HG03095 (cell line): Measurements from ENCODE around the gene FHAD1.
A peak's percentile ranks its signal among the peaks of the same experiment; 100 is the strongest.

Experiments used
- ATAC-seq: cut with Tn5 transposase; IDR thresholded peaks from one replicate; pipeline ENCODE4 v1.9.1; 2021; ENCODE audit warnings: moderate library complexity; ENCODE audit not compliant: unreplicated experiment

FHAD1 gene

GRCh38 chr1:15218287-15219279 lies 28.4 kb upstream of the FHAD1 start:
- ATAC-seq = no peak

GRCh38 chr1:15219280-15220023 lies 27.6 kb upstream of the FHAD1 start:
- ATAC-seq = no peak

DNA sequence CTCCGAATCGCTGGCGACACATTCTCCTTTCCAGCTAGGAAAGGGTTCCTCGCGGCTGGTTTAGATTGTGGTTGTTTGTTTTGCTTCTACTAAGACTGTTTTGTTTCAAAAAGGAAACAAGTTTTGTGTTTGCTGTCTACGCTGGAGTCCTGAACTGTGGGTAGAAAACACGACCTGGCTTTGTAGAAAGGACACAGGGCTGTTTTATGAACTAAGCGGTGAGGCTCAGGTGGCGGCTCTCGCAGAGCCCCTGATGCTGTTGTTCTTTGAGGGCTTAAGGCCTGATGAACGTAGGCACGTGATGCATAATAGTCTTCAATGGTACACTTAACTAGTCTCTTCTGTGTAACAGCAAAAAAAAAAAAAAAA lies 27.0 kb upstream of the FHAD1 start:
- ATAC-seq = no peak

DNA sequence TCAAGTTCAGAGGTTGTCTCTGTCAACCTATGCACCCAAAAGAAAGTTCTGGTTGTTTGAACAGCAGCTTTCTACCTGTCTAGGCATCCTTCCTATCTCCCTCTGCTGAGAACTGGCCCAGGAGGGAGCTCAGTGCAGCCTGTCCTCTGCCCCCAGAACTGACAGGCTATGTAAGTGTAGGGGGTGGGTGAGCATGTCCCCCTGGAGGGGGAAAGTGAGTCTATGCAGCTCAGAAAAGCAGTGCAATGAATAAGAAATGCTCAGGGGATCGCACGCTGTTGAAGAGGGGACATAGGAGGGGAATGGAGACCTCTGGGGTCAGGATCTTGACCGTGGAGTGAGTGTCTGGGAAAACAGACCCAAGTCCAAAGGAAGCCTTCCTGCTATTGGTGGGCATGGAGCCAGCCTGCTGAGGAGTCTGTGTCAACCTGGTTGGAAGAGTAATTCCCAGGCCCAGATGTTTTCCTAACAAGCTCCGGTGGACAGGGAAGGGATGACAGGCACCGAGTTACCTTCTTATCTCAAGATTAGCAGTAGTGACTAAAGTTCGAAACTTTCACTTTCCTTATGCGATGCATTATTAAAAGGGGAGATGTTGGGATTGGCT lies 26.1 kb upstream of the FHAD1 start:
- ATAC-seq = no peak

DNA sequence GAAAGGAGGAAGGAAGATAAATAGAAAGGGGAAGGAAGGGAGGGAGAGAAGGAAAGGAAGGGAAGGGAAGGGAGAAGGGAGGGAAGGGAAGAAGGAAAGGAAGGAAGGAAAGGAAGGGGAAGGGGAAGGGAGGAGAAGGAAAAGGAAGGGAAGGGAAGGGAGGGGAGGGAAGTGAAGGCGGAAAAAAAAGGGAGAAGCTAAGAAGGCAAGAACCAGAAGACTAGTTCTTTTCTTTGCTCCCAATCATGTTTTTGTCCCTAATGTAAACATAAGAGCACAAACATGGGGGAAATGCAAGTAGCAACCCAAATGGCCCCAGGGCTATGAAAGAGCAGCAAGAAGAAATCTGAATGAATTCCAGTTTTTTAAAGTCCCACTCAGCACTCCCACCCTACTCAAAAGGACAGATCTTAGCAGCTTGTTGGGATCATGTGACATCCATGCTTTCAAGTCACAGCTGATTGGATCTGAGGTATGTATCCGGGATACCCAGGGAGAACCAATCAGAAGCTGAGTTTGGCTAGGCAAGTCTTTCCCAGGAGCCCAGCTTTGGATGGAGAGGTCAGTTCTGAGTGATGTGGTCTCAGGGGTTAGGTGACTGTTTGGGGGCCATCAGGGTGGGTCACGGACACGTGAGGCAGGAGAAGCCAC lies 24.2 kb upstream of the FHAD1 start:
- no peak for ATAC-seq

DNA sequence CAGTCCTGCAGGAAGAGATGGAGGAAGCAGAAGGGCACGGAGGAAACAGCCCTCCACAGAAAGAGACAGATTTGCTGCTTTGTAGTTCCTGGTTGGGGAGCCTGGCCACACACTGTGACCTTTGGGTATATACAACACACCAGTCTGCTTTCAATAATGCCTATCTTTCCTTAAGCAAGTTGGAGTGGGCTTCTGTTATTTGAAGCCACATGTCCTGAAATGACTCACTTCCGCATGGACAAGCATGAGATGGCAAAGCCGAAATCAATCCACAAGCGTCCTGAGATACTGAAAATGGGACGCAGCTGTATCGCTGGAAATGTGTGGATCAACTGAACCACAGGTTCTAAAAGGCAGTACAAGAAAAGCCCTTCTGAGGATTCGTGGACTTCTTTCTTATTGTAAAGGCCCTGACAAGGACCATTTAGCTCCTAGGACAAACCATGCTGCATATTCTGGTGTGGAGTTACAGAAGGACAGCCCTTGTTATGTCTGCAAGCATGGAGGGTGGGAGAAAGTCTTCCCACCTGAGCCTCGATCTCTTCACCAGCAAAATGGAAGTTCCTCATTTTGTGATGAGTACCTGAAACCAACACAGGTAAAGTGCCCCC lies 22.7 kb upstream of the FHAD1 start:
- no peak for ATAC-seq

- no peak for ATAC-seq
Observed at GRCh38 chr1:15224974-15225373, 22.0 kb upstream of the FHAD1 start.

DNA sequence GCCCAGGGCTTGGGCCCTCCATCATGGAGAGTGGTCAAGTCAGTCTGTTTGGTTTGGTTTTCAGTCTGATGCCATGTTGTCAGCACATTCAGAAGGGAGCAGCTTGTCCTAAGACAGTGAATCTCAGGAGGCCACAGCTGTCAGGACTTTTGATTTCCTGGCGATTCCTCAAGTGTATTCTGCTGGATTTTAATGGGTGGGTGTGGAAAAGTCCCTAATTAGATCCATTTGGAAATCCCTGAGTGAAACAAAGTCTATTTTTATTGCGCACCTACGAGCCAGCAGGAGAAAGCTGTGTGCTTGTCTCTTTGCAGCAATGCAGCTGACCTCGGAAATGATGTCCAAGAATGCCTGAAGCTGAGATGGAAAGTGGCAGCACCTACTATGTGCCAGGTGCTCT lies 21.6 kb upstream of the FHAD1 start:
- ATAC-seq = no peak

- no peak for ATAC-seq
Observed at GRCh38 chr1:15226388-15227255, 20.4 kb upstream of the FHAD1 start.

DNA sequence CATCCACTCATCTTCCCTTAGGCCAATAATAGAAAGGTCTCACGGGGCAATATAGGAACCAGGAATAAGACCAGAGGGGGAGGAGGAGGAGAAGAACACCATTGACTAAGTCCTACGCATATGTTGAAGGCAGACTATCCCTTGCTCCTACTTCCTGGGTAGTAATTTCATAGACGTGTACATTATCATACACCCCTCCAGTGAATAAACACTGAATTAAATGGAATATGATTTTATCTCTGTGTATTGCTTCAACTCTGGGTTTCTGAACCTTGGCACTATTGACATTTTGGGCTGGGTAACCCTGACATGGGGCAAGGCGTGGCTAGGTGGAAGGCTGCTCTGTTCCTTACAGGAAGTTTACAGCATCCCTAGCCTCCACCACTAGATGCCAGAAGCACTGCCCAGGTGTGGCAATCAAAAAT lies 17.3 kb upstream of the FHAD1 start:
- no peak for ATAC-seq

DNA sequence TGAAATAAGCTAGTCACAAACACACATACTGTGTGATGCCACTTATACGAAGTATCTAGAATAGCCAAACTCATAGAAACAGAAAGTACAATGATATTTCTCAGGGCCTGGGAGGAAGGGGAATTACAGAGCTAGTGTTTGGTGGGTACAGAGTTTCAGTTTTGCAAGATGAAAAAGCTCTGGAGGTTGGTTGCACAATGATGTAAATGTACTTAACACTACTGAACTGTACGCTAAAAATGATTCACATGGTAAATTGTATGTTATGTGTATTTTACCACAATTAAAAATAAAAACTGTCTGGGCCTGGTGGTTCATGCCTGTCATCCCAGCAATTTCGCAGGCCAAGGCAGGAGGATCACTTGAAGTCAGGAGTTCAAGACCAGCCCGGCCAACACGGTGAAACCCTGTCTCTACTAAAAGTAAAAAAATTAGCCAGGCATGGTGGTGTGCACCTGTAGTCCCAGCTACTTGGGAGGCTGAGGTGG lies 15.3 kb upstream of the FHAD1 start:
- peak; percentile 80 for ATAC-seq

DNA sequence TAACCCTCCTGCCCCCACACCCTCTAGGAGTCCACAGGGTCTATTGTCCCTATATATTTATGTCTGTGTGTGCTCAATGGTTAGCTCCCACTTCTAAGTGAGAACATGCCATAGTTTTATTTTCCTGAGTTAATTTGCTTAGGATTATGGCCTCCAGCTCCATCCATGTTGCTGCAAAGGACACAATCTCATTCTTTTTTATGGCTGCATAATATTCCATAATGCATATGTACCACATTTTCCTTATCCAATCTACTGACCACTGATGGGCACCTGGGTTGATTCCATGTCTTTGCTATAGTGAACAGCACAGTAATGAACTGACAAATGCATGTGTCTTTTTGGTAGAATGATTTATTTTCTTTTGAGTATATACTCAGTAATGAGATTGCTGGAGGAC lies 13.3 kb upstream of the FHAD1 start:
- ATAC-seq = no peak

DNA sequence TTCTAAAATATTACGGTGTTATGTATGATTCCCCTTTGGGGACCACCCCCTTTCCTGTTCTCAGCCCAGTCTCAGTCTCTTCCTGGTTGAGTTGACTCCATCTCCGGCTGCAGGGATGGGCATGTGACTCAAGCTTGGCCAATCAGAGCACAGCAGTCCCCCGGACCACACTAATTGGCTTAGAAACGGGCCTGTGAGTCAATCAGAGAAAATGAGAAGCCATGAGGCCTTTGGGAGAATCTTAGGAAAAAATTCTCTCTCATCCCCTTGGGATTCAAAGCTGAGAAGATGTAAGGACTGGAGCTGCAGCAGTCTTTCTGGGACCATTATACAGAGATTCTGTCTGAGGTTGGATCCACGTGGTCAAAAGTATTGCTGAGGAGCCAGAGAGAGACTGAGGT lies 10.7 kb upstream of the FHAD1 start:
- ATAC-seq = no peak

DNA sequence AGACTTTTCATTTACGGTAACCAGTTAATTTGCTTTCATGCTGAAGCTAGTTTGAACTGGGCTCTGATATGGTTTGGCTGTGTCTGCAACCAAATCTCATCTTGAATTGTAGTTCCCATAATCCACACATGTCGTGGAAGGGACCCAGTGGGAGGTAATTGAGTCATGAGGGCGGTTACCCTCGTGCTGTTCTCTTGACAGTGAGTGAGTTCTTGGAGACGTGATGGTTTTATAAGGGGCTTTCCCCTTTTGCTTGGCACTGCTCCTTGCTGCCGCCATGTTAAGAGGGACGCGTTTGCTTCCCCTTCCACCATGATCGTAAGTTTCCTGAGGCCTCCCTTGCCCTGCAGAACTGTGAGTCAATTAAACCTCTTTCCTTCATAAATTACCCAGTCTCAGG lies 10.3 kb upstream of the FHAD1 start:
- ATAC-seq = no peak

GRCh38 chr1:15238789-15239188 lies 8.2 kb upstream of the FHAD1 start:
- ATAC-seq = no peak

DNA sequence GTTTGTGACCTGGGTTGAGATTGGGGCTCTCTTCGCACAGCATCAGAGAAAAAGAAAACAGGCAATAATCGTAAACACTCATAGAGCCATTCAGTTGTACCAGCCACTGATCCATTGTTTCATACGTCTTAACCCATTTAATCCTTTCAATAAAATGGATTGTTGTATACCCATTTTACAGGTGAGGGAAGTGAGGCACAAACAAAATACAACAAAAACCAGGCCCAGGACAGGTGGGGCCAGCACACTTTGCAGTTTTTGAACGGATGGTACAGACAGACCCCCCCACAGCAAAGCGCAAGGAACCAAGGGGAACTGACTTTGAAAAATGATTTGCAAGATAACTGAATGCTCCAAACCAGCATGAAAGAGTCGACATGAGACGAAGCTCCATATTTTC lies 4.3 kb upstream of the FHAD1 start:
- no peak for ATAC-seq

- ATAC-seq = no peak
Observed at GRCh38 chr1:15243275-15244043, 3.6 kb upstream of the FHAD1 start.

DNA sequence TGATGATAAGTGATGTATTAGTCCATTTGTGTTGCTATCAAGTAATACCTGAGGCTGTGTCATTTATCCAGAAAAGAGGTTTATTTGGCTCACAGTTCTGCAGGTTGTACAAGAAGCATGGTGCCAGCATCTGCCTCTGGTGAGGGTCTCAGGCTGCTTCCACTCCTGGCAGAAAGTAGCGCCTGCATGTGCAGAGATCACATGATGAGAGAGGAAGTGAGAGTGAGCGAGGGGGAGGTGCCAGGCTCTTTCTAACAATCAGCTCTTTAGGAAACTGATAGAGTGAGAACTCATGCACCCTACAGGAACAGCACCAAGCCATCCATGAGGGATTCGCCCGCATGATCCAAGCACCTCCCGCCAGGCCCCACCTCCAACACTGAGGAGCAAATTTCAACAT lies 2.2 kb upstream of the FHAD1 start:
- no peak for ATAC-seq
